ENCODE results near the gene SPATA33. TPM values are rescaled to one million over a fixed set of nuclear protein-coding genes. Genes with fewer than 3 reads are reported as not detected.
"Not testable (repeated sequence)": the region's sequence is repeated elsewhere in the genome, so short reads cannot be mapped to it uniquely, and the experiment has no call there.

Gene SPATA33
- total and polyA plus RNA-seq, 2 donors: 4.7 to 8.1 TPM

- Histone ChIP-seq H3K27me3 (ENCODE audit: control insufficient read depth in 2 of 2, insufficient read depth in 1 of 2, low read length in 1 of 2) (no peaks in the 10 kb centered on the region), H3K36me3 (ENCODE audit: control insufficient read depth in 2 of 2, insufficient read depth in 2 of 2, low read length in 1 of 2) (peaks cover 31 to 34% of the 10 kb centered on the region in 2 donors), H3K9me3 (ENCODE audit: control insufficient read depth in 2 of 2, insufficient read depth in 1 of 2, low read length in 1 of 2) (peaks cover 0 to 15% of the 10 kb centered on the region in 2 donors), H3K4me1 (ENCODE audit: control insufficient read depth in 2 of 2, insufficient read depth in 2 of 2, low read length in 2 of 2) (peaks cover 11 to 17% of the 10 kb centered on the region in 2 donors), H3K4me3 (ENCODE audit: low read length in 2 of 2) (no peak overlapping the region), H3K27ac (ENCODE audit: low read depth in 1 of 2, low read length in 1 of 2) (no peak overlapping the region)
- 96% methylated on average over 5 of the region's 5 CpGs for WGBS
- DNase-seq (ENCODE audit: low read depth in 6 of 9, low spot score in 9 of 9): no peak
Measured at GRCh38 chr16:89688395-89688794, 30.8 kb downstream of the SPATA33 start.

DNA sequence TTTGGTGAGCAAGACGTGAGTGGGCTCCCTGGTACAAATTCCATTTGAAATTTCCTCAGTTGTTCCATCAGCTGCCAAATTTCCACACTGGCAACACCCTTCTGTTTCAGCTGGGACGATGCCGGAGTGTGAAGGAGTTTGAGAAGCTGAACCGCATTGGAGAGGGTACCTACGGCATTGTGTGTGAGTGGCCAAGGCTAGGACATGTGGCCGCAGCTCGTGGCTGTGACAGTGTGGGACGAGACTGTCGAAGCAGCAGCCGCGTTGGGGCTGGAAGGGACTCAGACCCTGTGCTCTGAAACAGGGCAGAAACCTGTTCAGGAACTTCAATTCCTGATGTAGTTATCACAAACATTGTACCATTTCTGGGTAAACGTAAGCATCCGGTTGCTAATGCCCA is 31.5 kb downstream of the SPATA33 start:
- peaks cover 11 to 17% of the 10 kb centered on the region in 2 donors for H3K4me1 ChIP-seq (ENCODE audit: control insufficient read depth in 2 of 2, insufficient read depth in 2 of 2, low read length in 2 of 2)
- H3K27ac ChIP-seq (ENCODE audit: low read depth in 1 of 2, low read length in 1 of 2): no peak overlapping the region
- H3K27me3 ChIP-seq (ENCODE audit: control insufficient read depth in 2 of 2, insufficient read depth in 1 of 2, low read length in 1 of 2): no peaks in the 10 kb centered on the region
- H3K9me3 ChIP-seq (ENCODE audit: control insufficient read depth in 2 of 2, insufficient read depth in 1 of 2, low read length in 1 of 2): peaks cover 0 to 15% of the 10 kb centered on the region in 2 donors
- no peak overlapping the region for H3K4me3 ChIP-seq (ENCODE audit: low read length in 2 of 2)
- DNase-seq (ENCODE audit: low read depth in 6 of 9, low spot score in 9 of 9): no peak
- WGBS: 97% methylated on average over 13 of the region's 13 CpGs
- H3K36me3 ChIP-seq (ENCODE audit: control insufficient read depth in 2 of 2, insufficient read depth in 2 of 2, low read length in 1 of 2): peaks cover 39 to 41% of the 10 kb centered on the region in 2 donors

DNA sequence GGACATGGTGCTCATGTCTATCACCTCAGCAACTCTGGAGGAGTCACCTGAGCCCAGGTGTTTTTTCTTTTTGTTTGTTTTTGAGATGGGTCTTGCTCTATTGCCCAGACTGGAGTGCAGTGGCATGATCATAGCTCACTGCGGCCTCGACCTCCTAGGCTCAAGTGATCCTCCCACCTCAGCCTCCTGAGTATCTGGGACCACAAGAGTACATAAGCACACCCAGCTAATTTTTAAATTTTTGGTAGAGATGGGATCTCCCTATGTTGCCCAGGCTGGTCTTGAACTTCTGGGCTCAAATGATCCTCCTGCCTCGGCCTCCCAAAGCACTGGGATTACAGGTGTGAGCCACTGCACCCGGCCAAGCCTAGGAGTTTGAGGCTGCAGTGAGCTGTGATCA is 32.0 kb downstream of the SPATA33 start:
- not testable (repeated sequence) for DNase-seq (ENCODE audit: low read depth in 6 of 9, low spot score in 9 of 9); H3K4me3 ChIP-seq (ENCODE audit: low read length in 2 of 2); H3K27ac ChIP-seq (ENCODE audit: low read depth in 1 of 2, low read length in 1 of 2); H3K27me3 ChIP-seq (ENCODE audit: control insufficient read depth in 2 of 2, insufficient read depth in 1 of 2, low read length in 1 of 2)
- WGBS: 98% methylated on average over 4 of the region's 4 CpGs
- H3K9me3 ChIP-seq (ENCODE audit: control insufficient read depth in 2 of 2, insufficient read depth in 1 of 2, low read length in 1 of 2): peaks cover 0 to 13% of the 10 kb centered on the region in 2 donors
- H3K36me3 ChIP-seq (ENCODE audit: control insufficient read depth in 2 of 2, insufficient read depth in 2 of 2, low read length in 1 of 2): peaks cover 42 to 46% of the 10 kb centered on the region in 2 donors
- peaks cover 11 to 17% of the 10 kb centered on the region in 2 donors for H3K4me1 ChIP-seq (ENCODE audit: control insufficient read depth in 2 of 2, insufficient read depth in 2 of 2, low read length in 2 of 2)

GRCh38 chr16:89690392-89690901 is 32.8 kb downstream of the SPATA33 start:
- no peak overlapping the region for H3K27ac ChIP-seq (ENCODE audit: low read depth in 1 of 2, low read length in 1 of 2)
- peaks cover 0 to 6% of the 10 kb centered on the region in 2 donors for H3K9me3 ChIP-seq (ENCODE audit: control insufficient read depth in 2 of 2, insufficient read depth in 1 of 2, low read length in 1 of 2)
- WGBS: 95% methylated on average over 16 of the region's 16 CpGs
- DNase-seq (ENCODE audit: low read depth in 6 of 9, low spot score in 9 of 9): no peak
- peaks cover 45 to 49% of the 10 kb centered on the region in 2 donors for H3K36me3 ChIP-seq (ENCODE audit: control insufficient read depth in 2 of 2, insufficient read depth in 2 of 2, low read length in 1 of 2)
- H3K4me1 ChIP-seq (ENCODE audit: control insufficient read depth in 2 of 2, insufficient read depth in 2 of 2, low read length in 2 of 2): peaks cover 11 to 17% of the 10 kb centered on the region in 2 donors
- H3K27me3 ChIP-seq (ENCODE audit: control insufficient read depth in 2 of 2, insufficient read depth in 1 of 2, low read length in 1 of 2): no peaks in the 10 kb centered on the region
- H3K4me3 ChIP-seq (ENCODE audit: low read length in 2 of 2): no peak overlapping the region

- no peaks in the 10 kb centered on the region for H3K27me3 ChIP-seq (ENCODE audit: control insufficient read depth in 2 of 2, insufficient read depth in 1 of 2, low read length in 1 of 2)
- WGBS: 98% methylated on average over 21 of the region's 21 CpGs
- peaks cover 46 to 58% of the 10 kb centered on the region in 2 donors for H3K36me3 ChIP-seq (ENCODE audit: control insufficient read depth in 2 of 2, insufficient read depth in 2 of 2, low read length in 1 of 2)
- DNase-seq (ENCODE audit: low read depth in 6 of 9, low spot score in 9 of 9): no peak
- no peak overlapping the region for H3K27ac ChIP-seq (ENCODE audit: low read depth in 1 of 2, low read length in 1 of 2)
- H3K4me1 ChIP-seq (ENCODE audit: control insufficient read depth in 2 of 2, insufficient read depth in 2 of 2, low read length in 2 of 2): peaks cover 12 to 14% of the 10 kb centered on the region in 2 donors
- H3K9me3 ChIP-seq (ENCODE audit: control insufficient read depth in 2 of 2, insufficient read depth in 1 of 2, low read length in 1 of 2): no peaks in the 10 kb centered on the region
- H3K4me3 ChIP-seq (ENCODE audit: low read length in 2 of 2): no peak overlapping the region
Measured at GRCh38 chr16:89691231-89691985, 33.8 kb downstream of the SPATA33 start.

DNA sequence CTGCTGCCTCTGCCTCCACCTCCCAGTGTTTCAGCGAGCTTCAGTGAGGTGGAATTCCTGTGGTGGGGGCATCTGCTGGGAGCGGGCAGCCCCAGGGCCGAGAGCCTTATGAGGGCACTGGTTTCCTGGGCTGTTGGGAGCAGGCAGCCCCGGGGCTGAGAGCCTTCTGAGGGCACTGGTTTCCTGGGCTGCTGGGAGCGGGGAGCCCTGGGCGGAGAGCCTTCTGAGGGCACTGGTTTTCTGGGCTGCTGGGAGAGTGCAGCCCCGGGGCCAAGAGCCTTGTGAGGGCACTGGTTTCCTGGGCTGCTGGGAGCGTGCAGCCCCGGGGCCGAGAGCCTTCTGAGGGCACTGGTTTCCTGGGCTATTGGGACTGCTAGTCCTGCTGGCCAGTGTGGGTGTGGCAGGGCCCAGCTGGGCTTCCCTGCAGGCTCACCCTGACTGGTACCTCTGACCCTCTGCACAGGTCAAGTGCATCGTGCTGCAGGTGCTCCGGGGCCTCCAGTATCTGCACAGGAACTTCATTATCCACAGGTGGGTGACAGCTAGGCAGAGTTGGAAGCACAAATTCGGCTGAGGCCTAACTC is 34.4 kb downstream of the SPATA33 start:
- H3K27ac ChIP-seq (ENCODE audit: low read depth in 1 of 2, low read length in 1 of 2): no peak overlapping the region
- peaks cover 47 to 60% of the 10 kb centered on the region in 2 donors for H3K36me3 ChIP-seq (ENCODE audit: control insufficient read depth in 2 of 2, insufficient read depth in 2 of 2, low read length in 1 of 2)
- peaks cover 15 to 18% of the 10 kb centered on the region in 2 donors for H3K4me1 ChIP-seq (ENCODE audit: control insufficient read depth in 2 of 2, insufficient read depth in 2 of 2, low read length in 2 of 2)
- H3K4me3 ChIP-seq (ENCODE audit: low read length in 2 of 2): no peak overlapping the region
- 98% methylated on average over 13 of the region's 13 CpGs for WGBS
- no peaks in the 10 kb centered on the region for H3K9me3 ChIP-seq (ENCODE audit: control insufficient read depth in 2 of 2, insufficient read depth in 1 of 2, low read length in 1 of 2)
- H3K27me3 ChIP-seq (ENCODE audit: control insufficient read depth in 2 of 2, insufficient read depth in 1 of 2, low read length in 1 of 2): no peaks in the 10 kb centered on the region
- DNase-seq (ENCODE audit: low read depth in 6 of 9, low spot score in 9 of 9): no peak

- H3K27me3 ChIP-seq (ENCODE audit: control insufficient read depth in 2 of 2, insufficient read depth in 1 of 2, low read length in 1 of 2): no peaks in the 10 kb centered on the region
- no peaks in the 10 kb centered on the region for H3K9me3 ChIP-seq (ENCODE audit: control insufficient read depth in 2 of 2, insufficient read depth in 1 of 2, low read length in 1 of 2)
- H3K36me3 ChIP-seq (ENCODE audit: control insufficient read depth in 2 of 2, insufficient read depth in 2 of 2, low read length in 1 of 2): peaks cover 51 to 72% of the 10 kb centered on the region in 2 donors
- peaks cover 7 to 10% of the 10 kb centered on the region in 2 donors for H3K4me1 ChIP-seq (ENCODE audit: control insufficient read depth in 2 of 2, insufficient read depth in 2 of 2, low read length in 2 of 2)
- no peak overlapping the region for H3K4me3 ChIP-seq (ENCODE audit: low read length in 2 of 2)
- no peak for DNase-seq (ENCODE audit: low read depth in 6 of 9, low spot score in 9 of 9)
- H3K27ac ChIP-seq (ENCODE audit: low read depth in 1 of 2, low read length in 1 of 2): no peak overlapping the region
- 98% methylated on average over 11 of the region's 11 CpGs for WGBS
Measured at GRCh38 chr16:89693289-89693731, 35.7 kb downstream of the SPATA33 start.

- Histone ChIP-seq H3K4me3 (ENCODE audit: low read length in 2 of 2) (no peak overlapping the region), H3K4me1 (ENCODE audit: control insufficient read depth in 2 of 2, insufficient read depth in 2 of 2, low read length in 2 of 2) (peaks cover 7 to 10% of the 10 kb centered on the region in 2 donors), H3K36me3 (ENCODE audit: control insufficient read depth in 2 of 2, insufficient read depth in 2 of 2, low read length in 1 of 2) (peaks cover 49 to 70% of the 10 kb centered on the region in 2 donors), H3K27me3 (ENCODE audit: control insufficient read depth in 2 of 2, insufficient read depth in 1 of 2, low read length in 1 of 2) (no peaks in the 10 kb centered on the region), H3K9me3 (ENCODE audit: control insufficient read depth in 2 of 2, insufficient read depth in 1 of 2, low read length in 1 of 2) (no peaks in the 10 kb centered on the region), H3K27ac (ENCODE audit: low read depth in 1 of 2, low read length in 1 of 2) (no peak overlapping the region)
- DNase-seq (ENCODE audit: low read depth in 6 of 9, low spot score in 9 of 9): no peak
- WGBS: 95% methylated on average over 32 of the region's 32 CpGs
Measured at GRCh38 chr16:89693931-89694783, 36.5 kb downstream of the SPATA33 start.

Measured in thymus (tissue), 11 donors.